Uterus (tissue), 2 donors: ENCODE data around the gene POU2F1.

Source experiments
- POLR2A ChIP-seq, 2 donors: fragments of 450-650 bp; IDR thresholded peaks; one replicate each; pipeline ENCODE4 v1.6.1; 2016; ENCODE audit warnings: antibody characterized with exemption in 2 of 2, mild to moderate bottlenecking in 1 of 2, moderate library complexity in 1 of 2
- TF ChIP-seq, protein P1 (sequence below), 4 experiments: fragments of 200-600 bp in 2 of 4; fragments of 450-650 bp in 2 of 4; sonication (generic) in 2 of 4; IDR thresholded peaks; one replicate each; pipeline ENCODE4 v1.5.1; 2016 to 2019; ENCODE audit warnings: antibody characterized with exemption in 4 of 4, mild to moderate bottlenecking in 2 of 4, moderate library complexity in 1 of 4

- TF ChIP-seq, protein P1, sequence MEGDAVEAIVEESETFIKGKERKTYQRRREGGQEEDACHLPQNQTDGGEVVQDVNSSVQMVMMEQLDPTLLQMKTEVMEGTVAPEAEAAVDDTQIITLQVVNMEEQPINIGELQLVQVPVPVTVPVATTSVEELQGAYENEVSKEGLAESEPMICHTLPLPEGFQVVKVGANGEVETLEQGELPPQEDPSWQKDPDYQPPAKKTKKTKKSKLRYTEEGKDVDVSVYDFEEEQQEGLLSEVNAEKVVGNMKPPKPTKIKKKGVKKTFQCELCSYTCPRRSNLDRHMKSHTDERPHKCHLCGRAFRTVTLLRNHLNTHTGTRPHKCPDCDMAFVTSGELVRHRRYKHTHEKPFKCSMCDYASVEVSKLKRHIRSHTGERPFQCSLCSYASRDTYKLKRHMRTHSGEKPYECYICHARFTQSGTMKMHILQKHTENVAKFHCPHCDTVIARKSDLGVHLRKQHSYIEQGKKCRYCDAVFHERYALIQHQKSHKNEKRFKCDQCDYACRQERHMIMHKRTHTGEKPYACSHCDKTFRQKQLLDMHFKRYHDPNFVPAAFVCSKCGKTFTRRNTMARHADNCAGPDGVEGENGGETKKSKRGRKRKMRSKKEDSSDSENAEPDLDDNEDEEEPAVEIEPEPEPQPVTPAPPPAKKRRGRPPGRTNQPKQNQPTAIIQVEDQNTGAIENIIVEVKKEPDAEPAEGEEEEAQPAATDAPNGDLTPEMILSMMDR (IDR thresholded peaks at IDR 0.05), result no peak
- TF ChIP-seq POLR2A (IDR thresholded peaks at IDR 0.05), result no peak
Measured at GRCh38 chr1:167198518-167199133, 22.1 kb upstream of the POU2F1 start.
